PC-9 (cell line): ENCODE measurements around the gene HMG20A. TPM values are rescaled to one million over a fixed set of nuclear protein-coding genes. Genes with fewer than 3 reads are reported as not detected.

Experiments used
- BruUV-seq: library from RNA; stranded (reverse); fragments of 400-500 nt; replicated peaks from 2 replicates; lab custom pipeline; 2021; lab: Mats Ljungman, UMichigan
- CTCF ChIA-PET: fragments of 300-600 bp; sonication (Branson Sonifier 250); formaldehyde crosslinking; loops from one replicate; lab custom pipeline; 2022; ENCODE audit warnings: antibody characterized with exemption; lab: Charles Lee
- POLR2A ChIA-PET: fragments of 300-600 bp; sonication (Branson Sonifier 250); formaldehyde crosslinking; loops from one replicate; lab custom pipeline; 2022; ENCODE audit warnings: antibody characterized with exemption; ENCODE audit not compliant: unreplicated experiment; lab: Charles Lee
- DNase-seq, 2 experiments: peaks; one replicate each; pipeline versions ENCODE4 v3.0.0 to v3.0.0-alpha.2; 2015 to 2022; ENCODE audit warnings: mixed read lengths in 1 of 2
- H2AFZ ChIP-seq: fragments of 200-600 bp; sonication (generic); 2 replicates; pipeline ENCODE4 v1.8.1; 2017; ENCODE audit warnings: antibody characterized with exemption
- H3F3A ChIP-seq: fragments of 200-600 bp; sonication (generic); 2 replicates; pipeline ENCODE4 v1.8.1; 2017; ENCODE audit warnings: antibody characterized with exemption, mild to moderate bottlenecking, low read depth; ENCODE audit not compliant: insufficient read depth
- H3K27ac ChIP-seq: fragments of 200-600 bp; sonication (generic); 2 replicates; pipeline ENCODE4 v1.6.1; 2016; ENCODE audit warnings: mixed run types
- H3K27me3 ChIP-seq: fragments of 200-600 bp; sonication (generic); 2 replicates; pipeline ENCODE4 v1.6.1; 2016; ENCODE audit warnings: low read depth, mixed run types; ENCODE audit not compliant: insufficient read depth
- H3K36me3 ChIP-seq: fragments of 200-600 bp; sonication (generic); 2 replicates; pipeline ENCODE4 v1.6.1; 2016; ENCODE audit warnings: low read depth, mixed run types
- H3K4me1 ChIP-seq: fragments of 200-600 bp; sonication (generic); replicated peaks from 2 replicates; pipeline ENCODE4 v1.6.1; 2016; ENCODE audit warnings: mixed run types; ENCODE audit not compliant: insufficient read depth
- H3K4me2 ChIP-seq: fragments of 200-600 bp; sonication (generic); 2 replicates; pipeline ENCODE4 v1.6.1; 2017; ENCODE audit warnings: mixed run types
- H3K4me3 ChIP-seq: fragments of 200-600 bp; sonication (generic); 2 replicates; pipeline ENCODE4 v1.6.1; 2016; ENCODE audit warnings: mixed run types
- H3K79me2 ChIP-seq: fragments of 200-600 bp; sonication (generic); 2 replicates; pipeline ENCODE4 v1.6.1; 2017; ENCODE audit warnings: low read depth, mixed run types
- H3K9me2 ChIP-seq: fragments of 200-600 bp; sonication (generic); 2 replicates; pipeline ENCODE4 v1.8.1; 2017; ENCODE audit warnings: mild to moderate bottlenecking; ENCODE audit not compliant: insufficient read depth
- H3K9me3 ChIP-seq: fragments of 200-600 bp; sonication (generic); 2 replicates; pipeline ENCODE4 v1.8.1; 2016; ENCODE audit warnings: low read depth; ENCODE audit not compliant: insufficient read depth
- H4K20me1 ChIP-seq: fragments of 200-600 bp; sonication (generic); 2 replicates; pipeline ENCODE4 v1.8.1; 2017; ENCODE audit not compliant: insufficient read depth
- CTCF ChIP-seq: fragments of 200-600 bp; sonication (generic); conservative IDR thresholded peaks from 2 replicates; pipeline ENCODE4 v1.6.1; 2017; ENCODE audit warnings: mixed run types, antibody characterized with exemption, mild to moderate bottlenecking, moderate library complexity
- EZH2 ChIP-seq: fragments of 200-600 bp; sonication (generic); IDR thresholded peaks from 2 replicates; pipeline ENCODE4 v1.8.0; 2017; ENCODE audit warnings: antibody characterized with exemption, low read depth
- intact Hi-C: fragments of 100-400 bp; cut with micrococcal nuclease; formaldehyde crosslinking; loops from one replicate; pipeline ENCODE4 v1.10.0; 2022; ENCODE audit not compliant: unreplicated experiment
- total RNA-seq: library from RNA; stranded (reverse); gene quantifications from 2 replicates; pipeline ENCODE4 v1.2.3, GENCODE V29; 2021

Gene HMG20A
- total RNA-seq, 1 experiment from 2014 or later = 33.4 TPM

- Histone ChIP-seq H3K9me2 (no peaks in the 10 kb centered on the region), H3K9me3 (no peaks in the 10 kb centered on the region), H3K79me2 (no peaks in the 10 kb centered on the region), H3K27me3 (no peaks in the 10 kb centered on the region), H3K4me1 (peaks cover 26% of the 10 kb centered on the region; the same call in 1 of the 2 replicates), H3K27ac (no peak overlapping the region), H4K20me1 (no peaks in the 10 kb centered on the region), H2AFZ (no peak overlapping the region), H3K36me3 (no peaks in the 10 kb centered on the region), H3K4me3 (no peak overlapping the region), H3F3A (peaks cover 8% of the 10 kb centered on the region; the same call in 1 of the 2 replicates), H3K4me2 (peak overlapping the region; percentile 43)
- no TSS peak for BruUV-seq
- TF ChIP-seq EZH2 (no peak), CTCF (peak; percentile 83)
- DNase-seq = peak; percentile 48 to 71
- ChIA-PET CTCF (interaction anchor here (0.8 to 2.2 kb wide), 5 partner anchors 9 to 377 kb away, joined by 4 to 18 read pairs (median 4); no protein-coding TSS in a partner anchor), POLR2A (interaction anchor here (0.6 kb wide), 1 partner anchor 45 kb away, joined by 11 read pairs; no protein-coding TSS in a partner anchor)
- intact Hi-C loops = loop anchor here (1.0 kb wide), 2 partner anchors 47 to 377 kb away; no protein-coding TSS in a partner anchor
Observed at GRCh38 chr15:77496715-77497109, 76.0 kb downstream of the HMG20A start.

GRCh38 chr15:77497110-77497737, 76.5 kb downstream of the HMG20A start:
- Histone ChIP-seq H3K27ac (no peak overlapping the region), H3K79me2 (no peaks in the 10 kb centered on the region), H3K4me2 (peak overlapping the region; percentile 43), H3K9me2 (no peaks in the 10 kb centered on the region), H4K20me1 (no peaks in the 10 kb centered on the region), H3K27me3 (no peaks in the 10 kb centered on the region), H3K4me3 (no peak overlapping the region), H3K36me3 (no peaks in the 10 kb centered on the region), H3K4me1 (peaks cover 30% of the 10 kb centered on the region), H3F3A (peaks cover 8% of the 10 kb centered on the region; the same call in 1 of the 2 replicates), H2AFZ (no peak overlapping the region), H3K9me3 (no peaks in the 10 kb centered on the region)
- no TSS peak for BruUV-seq
- ChIA-PET POLR2A (interaction anchor here (0.6 kb wide), 1 partner anchor 44 kb away, joined by 11 read pairs; no protein-coding TSS in a partner anchor), CTCF (interaction anchor here (0.6 to 2.2 kb wide), 6 partner anchors 8 to 379 kb away, joined by 4 to 18 read pairs (median 4); no protein-coding TSS in a partner anchor)
- peak; percentile 20; the same call in 1 of the 2 replicates for TF ChIP-seq CTCF
- TF ChIP-seq EZH2 = no peak
- peak; percentile 63 to 73 for DNase-seq
- intact Hi-C loops = loop anchor here (1.0 kb wide), 2 partner anchors 46 to 378 kb away; no protein-coding TSS in a partner anchor

- POLR2A ChIA-PET = interaction anchor here (0.5 kb wide), 1 partner anchor 11 kb away, joined by 3 read pairs; no protein-coding TSS in a partner anchor
- no TSS peak for BruUV-seq
- no peak overlapping the region for H3K4me3 ChIP-seq
- H3K27ac ChIP-seq = no peak overlapping the region
- intact Hi-C loops = loop anchor here (1.0 kb wide), 2 partner anchors 45 to 379 kb away; no protein-coding TSS in a partner anchor
- no peaks in the 10 kb centered on the region for H4K20me1 ChIP-seq
- no peak for DNase-seq
- H3K79me2 ChIP-seq = no peaks in the 10 kb centered on the region
- TF ChIP-seq CTCF = no peak
- no peak for TF ChIP-seq EZH2
- peaks cover 38% of the 10 kb centered on the region for H3K4me1 ChIP-seq
- CTCF ChIA-PET = interaction anchor here (0.6 to 2.2 kb wide), 4 partner anchors 45 to 503 kb away, joined by 3 to 18 read pairs (median 5); partner anchors contain the start of gene PSTPIP1
- no peaks in the 10 kb centered on the region for H3K9me3 ChIP-seq
- H3K9me2 ChIP-seq = no peaks in the 10 kb centered on the region
- H3K4me2 ChIP-seq = no peak overlapping the region
- H2AFZ ChIP-seq = no peak overlapping the region
- no peaks in the 10 kb centered on the region for H3K27me3 ChIP-seq
- H3K36me3 ChIP-seq = no peaks in the 10 kb centered on the region
- peaks cover 11% of the 10 kb centered on the region; the same call in 1 of the 2 replicates for H3F3A ChIP-seq
Observed at GRCh38 chr15:77497942-77498361, 77.3 kb downstream of the HMG20A start.
